ENCODE data around the gene ELMO3.

Gene ELMO3

DNA sequence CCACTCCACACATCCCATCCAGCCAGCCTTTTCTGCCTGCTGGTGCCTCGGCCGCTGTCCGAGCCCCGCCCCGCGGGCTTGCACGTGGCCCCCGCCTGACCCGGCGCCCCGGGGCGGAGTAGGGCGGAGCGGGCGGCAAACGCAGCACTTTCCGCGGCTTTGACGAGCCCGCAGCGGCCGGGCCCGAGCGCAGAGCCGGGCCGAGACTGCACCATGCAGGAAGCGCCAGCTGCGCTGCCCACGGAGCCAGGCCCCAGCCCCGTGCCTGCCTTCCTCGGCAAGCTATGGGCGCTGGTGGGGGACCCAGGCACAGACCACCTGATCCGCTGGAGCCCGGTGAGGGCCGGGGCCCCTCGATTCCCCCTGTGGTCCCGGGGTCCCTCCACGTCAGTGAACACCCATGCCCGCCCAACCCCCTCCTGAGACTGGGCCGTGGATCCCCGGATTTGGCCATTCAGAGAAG lies 34.3 kb upstream of the ELMO3 start, which contains the start of gene HSF4:
Gene HSF4, plus strand, starts transcription at position 147 of the 463 bp plus-strand sequence. Its CDS starts 67 bp downstream, at position 214.
- FAIRE-seq: no peak

- FAIRE-seq: no peak
These were observed 33.5 kb upstream of the ELMO3 start for GRCh38 chr16:67165121-67166078.

GRCh38 chr16:67166110-67166547 lies 32.8 kb upstream of the ELMO3 start:
- FAIRE-seq: no peak

- FAIRE-seq: no peak
These were observed 32.2 kb upstream of the ELMO3 start for GRCh38 chr16:67166598-67167168.

DNA sequence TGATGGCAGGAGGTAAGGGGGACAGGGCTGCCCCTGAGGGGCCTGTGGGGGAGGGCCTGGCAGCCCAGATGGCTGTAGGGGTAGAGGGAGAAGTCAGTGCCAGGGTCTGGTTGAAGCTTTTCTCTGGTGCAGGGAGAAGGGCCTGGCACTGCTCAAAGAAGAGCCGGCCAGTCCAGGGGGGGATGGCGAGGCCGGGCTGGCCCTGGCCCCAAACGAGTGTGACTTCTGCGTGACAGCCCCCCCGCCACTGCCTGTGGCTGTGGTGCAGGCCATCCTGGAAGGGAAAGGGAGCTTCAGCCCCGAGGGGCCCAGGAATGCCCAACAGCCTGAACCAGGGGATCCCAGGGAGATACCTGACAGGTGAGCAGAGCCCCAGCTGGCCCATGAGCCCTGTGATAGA lies 31.3 kb upstream of the ELMO3 start:
- no peak for FAIRE-seq

GRCh38 chr16:67169011-67169451 lies 29.9 kb upstream of the ELMO3 start:
- FAIRE-seq: no peak

DNA sequence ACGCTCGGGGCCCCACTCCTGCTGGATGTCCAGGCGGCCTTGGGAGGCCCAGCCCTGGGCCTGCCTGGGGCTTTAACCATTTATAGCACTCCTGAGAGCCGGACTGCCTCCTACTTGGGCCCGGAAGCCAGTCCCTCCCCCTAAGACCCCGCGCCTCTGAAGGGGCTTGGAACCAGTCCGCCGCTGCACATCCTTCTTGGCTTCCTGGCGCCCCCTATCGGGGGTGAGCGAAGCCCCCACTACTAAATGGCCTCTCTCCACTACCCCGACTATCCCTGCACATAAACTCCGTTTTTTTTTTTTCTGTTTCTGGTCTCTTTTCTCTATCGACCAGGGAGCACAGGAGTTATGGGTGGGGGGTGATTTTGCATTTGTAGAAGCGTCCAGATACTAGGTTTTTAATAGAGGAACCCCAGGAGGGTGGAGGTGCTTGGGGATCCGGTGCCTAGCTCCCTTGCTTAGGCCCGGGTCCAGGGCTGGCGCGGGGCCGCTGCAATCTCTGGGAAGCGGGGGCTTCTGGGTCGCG lies 29.2 kb upstream of the ELMO3 start:
- no peak for FAIRE-seq

GRCh38 chr16:67170168-67170948 lies 28.6 kb upstream of the ELMO3 start, which contains the start of gene NOL3:
NOL3 (plus strand) TSS chr16:67170538.
- no peak for FAIRE-seq

DNA sequence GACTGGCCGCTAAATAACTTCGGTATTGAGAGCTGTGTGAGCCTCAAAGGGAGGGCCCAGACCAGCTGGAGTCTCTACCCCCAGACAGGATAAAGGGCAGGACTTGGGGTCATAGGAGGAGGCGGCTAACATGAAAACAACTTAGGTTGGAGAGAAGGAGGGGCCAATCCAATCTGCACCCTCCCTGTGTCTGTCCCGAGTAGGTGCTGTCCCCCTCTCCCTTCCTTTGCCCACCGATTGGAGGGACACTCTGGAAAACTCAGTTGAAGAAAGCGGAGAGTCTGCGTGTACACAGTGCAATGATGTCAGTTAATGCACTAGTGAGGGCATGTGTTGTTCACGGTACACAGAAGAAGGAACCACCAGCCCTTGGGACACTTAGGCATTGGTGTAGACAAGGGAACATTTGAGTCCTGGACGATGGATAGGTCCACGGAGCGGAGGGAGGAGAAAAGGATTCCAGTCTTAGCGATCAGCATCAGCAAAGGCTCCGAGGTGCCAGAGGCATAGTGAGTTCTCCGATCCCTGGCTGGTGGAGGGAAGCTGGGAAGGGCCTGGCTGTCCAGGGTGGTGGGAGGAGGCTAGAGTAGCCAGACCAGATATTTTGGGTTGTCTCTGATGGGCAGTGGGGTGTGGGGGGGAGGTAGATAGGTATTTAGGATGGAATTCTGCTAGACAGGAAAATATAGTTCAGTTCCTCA lies 27.8 kb upstream of the ELMO3 start:
- FAIRE-seq: no peak

GRCh38 chr16:67173323-67173722 lies 25.6 kb upstream of the ELMO3 start:
- FAIRE-seq: no peak

- no peak for FAIRE-seq
These were observed 24.9 kb upstream of the ELMO3 start for GRCh38 chr16:67173808-67174705.

GRCh38 chr16:67174706-67175231 lies 24.2 kb upstream of the ELMO3 start:
- FAIRE-seq: no peak

GRCh38 chr16:67176662-67177061 lies 22.3 kb upstream of the ELMO3 start:
- no peak for FAIRE-seq

GRCh38 chr16:67177743-67178699 lies 20.9 kb upstream of the ELMO3 start:
- FAIRE-seq: no peak

DNA sequence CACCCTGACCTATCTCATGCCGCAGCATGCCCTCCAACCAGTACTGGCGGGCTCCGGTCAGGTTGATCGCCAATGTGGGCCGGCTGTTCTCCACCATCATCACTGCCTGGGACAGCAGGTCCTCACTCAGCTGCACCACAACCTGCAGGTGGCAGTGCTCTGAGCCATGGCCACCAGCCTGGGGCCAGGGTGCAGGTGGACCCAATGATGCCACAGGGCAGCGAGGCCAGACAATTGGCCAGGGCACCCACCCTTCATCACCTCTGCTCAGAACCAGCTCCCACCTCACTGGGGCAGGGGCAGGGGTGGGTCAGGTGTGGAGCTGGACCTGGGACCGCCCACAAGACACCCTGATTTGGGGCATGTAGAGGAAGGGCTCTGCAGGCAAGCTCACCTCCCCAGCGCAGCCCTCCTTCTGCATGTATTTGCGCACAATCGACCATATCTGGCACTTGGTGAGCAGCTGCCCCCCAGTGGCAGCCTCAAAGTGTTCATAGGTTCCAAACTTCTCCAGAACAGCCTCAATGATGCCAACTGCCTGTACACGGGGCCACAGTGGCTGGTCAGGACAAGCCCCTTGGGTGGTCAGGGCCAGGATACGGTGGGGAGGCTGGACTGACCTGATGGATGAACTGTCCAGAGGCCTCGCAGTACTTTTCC lies 19.4 kb upstream of the ELMO3 start:
- FAIRE-seq: no peak

GRCh38 chr16:67180166-67180565 lies 18.8 kb upstream of the ELMO3 start:
- FAIRE-seq: no peak

DNA sequence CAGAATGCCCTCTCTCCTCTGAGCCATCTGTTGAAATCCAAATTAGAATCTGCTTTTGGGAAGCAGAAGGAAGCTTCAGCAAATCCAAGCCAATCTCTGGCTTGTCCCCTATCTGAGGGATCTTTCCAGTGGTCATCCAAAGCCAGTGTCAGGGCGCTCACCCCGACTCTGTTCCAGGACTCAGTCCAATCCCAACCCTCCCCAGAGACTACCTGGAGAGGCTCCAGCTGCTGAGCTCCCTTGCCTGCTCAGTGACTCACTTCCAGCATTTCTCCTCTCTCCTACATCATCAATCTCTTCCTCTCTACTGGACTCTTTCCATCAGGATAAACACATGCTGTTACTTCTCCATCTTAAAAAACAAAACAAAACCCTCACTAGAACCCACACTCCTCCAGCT lies 17.6 kb upstream of the ELMO3 start:
- FAIRE-seq: no peak

DNA sequence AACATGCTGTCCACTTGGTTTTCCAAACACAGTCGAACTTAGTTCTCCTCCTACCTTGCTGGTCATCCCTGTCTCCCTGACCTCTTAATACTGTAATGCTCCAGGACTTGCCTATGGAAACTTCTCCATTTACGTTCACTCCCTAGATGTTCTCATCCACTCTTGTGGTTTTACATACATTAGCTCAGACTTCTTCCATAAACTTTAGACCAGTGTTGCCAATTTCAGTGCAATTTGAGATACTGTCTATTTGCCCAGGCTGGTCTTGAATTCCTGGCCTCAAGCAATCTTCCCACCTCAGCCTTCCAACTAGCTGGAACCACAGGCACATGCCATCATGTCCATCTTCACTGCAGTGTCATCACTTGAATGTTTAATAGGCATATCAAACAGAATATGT lies 16.6 kb upstream of the ELMO3 start:
- FAIRE-seq: no peak

DNA sequence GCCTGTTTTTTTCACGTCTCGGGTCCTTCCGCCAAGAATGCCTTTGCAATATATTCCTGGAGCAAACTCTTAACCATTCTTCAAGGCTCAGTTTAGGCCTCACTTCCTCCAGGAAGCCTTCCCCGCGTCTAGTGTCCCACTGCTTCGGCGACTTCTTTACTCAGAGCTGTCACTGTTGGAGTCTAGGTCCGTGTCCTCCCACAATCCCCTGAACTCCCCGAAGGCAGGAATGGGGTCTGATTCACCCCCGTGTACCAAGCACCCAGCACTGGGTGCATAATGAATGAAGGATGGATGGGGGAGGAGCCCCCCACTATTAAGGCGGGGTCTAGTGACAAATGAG lies 15.7 kb upstream of the ELMO3 start:
- no peak for FAIRE-seq

Measured in G401.6 (cell line).